DMS53 (cell line): ENCODE measurements around the gene TOM1L1.
A peak's percentile ranks its signal among the peaks of the same experiment; 100 is the strongest.
"Not testable (repeated sequence)": the region's sequence is repeated elsewhere in the genome, so short reads cannot be mapped to it uniquely, and the experiment has no call there.

Experiments
- DNase-seq: peaks from one replicate; lab custom pipeline; 2025; lab: John Stamatoyannopoulos, UW

Gene TOM1L1, protein sequence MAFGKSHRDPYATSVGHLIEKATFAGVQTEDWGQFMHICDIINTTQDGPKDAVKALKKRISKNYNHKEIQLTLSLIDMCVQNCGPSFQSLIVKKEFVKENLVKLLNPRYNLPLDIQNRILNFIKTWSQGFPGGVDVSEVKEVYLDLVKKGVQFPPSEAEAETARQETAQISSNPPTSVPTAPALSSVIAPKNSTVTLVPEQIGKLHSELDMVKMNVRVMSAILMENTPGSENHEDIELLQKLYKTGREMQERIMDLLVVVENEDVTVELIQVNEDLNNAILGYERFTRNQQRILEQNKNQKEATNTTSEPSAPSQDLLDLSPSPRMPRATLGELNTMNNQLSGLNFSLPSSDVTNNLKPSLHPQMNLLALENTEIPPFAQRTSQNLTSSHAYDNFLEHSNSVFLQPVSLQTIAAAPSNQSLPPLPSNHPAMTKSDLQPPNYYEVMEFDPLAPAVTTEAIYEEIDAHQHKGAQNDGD

GRCh38 chr17:54900457-54901229 is at the start of gene TOM1L1:
Gene TOM1L1, plus strand, starts transcription at chr17:54900852. Its CDS starts 14 bp downstream, at chr17:54900866.
- DNase-seq: peak; percentile 96

- no peak for DNase-seq
Observed at GRCh38 chr17:54859187-54859586, 41.5 kb upstream of the TOM1L1 start.

DNA sequence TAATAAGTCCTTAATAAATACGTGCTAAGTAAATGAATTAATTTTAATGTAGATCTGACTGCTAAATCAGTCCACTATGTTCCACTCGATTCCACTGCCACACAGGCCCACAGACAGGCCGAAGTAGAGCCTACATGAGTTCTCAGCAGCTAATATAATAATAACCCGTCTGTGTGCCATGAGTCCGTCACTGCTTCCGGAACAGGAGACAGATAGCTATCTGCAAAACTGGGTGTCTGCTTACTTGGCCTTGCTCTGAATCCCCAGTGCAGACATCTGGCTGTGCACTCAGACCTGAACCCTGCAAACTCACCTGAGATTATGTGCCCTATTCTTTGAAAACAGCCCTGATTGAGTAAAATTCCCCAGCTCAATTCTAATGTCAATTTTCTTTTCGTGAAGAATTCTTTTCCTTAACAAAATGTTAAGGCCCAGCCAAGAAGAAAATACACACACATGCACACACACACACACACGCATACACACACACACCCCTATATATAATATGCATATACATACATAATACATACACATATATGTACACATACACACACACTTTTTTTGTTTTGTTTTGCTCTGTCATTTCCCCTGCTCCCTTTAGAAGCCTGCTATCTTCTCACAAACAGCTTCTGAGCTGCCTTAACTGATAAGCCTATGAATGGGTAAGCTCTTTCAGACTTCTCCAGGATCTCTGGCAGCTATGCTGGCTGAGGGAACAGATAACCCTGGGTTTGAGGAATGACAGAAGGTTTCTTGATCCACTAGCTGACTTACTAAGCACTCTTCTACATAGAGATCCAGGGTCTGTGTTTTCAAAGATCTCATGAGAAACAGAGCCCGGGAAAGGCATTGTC is 39.8 kb upstream of the TOM1L1 start:
- DNase-seq: no peak

DNA sequence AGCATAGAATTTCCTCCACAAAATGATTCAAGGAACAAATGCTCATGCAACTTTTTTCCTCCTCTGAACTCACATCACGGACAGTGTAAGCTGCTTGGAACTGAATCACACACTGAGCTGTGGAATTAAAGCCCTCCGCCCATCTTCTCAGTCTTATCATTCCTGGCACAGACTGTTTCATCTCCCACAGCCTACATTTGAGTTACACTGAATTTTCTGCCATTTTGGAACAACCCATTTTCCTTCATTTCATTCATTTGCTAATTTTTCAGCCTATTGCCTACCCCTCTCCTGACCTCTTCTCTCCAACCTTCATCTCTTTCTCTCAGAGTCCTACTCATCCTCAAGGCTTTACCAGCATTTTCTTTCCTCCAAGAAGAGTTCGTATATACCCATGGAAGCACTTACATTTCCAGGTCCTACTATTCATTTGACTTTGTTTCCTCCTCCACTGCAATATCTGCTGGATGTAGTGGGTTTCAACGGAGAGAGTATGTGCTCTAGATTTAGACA is 39.1 kb upstream of the TOM1L1 start:
- DNase-seq: no peak

DNA sequence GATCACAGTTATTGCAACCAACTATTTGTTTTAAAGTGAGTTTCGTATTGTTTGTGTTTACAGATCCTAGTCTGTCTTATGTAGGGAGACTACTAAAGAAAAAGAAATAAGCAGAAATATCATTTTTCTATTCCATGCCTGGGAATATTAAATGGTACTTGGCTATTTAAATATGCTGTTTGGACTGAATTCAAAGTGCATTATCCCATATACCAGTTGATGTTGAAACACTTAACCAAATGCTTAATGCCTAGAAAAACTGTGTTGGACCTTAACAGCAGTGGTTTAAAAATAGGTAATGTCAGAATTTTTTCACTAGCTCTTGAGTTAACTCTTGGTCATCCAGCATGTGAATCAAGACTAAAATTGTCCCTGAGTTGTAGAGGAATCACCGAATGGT is 37.5 kb upstream of the TOM1L1 start:
- no peak for DNase-seq

DNA sequence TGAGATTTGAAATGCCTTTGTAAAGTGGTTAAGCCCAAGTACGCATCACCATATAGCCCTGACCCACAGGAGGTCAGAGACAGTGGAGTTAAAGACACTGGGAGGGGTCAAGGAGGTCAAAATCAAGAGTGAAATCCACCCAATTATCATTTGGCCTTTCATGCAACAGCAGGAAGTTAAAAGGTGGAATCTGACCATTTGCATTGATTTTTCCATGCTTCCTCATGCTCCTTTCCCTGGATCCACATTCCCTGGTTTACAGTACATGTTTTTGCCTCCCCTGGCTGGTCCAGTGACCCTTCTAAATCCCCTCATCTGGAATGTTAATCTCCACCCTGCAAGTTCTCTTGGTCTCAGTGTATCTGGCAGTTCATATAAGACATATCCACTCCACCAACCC is 36.6 kb upstream of the TOM1L1 start:
- DNase-seq: no peak

DNA sequence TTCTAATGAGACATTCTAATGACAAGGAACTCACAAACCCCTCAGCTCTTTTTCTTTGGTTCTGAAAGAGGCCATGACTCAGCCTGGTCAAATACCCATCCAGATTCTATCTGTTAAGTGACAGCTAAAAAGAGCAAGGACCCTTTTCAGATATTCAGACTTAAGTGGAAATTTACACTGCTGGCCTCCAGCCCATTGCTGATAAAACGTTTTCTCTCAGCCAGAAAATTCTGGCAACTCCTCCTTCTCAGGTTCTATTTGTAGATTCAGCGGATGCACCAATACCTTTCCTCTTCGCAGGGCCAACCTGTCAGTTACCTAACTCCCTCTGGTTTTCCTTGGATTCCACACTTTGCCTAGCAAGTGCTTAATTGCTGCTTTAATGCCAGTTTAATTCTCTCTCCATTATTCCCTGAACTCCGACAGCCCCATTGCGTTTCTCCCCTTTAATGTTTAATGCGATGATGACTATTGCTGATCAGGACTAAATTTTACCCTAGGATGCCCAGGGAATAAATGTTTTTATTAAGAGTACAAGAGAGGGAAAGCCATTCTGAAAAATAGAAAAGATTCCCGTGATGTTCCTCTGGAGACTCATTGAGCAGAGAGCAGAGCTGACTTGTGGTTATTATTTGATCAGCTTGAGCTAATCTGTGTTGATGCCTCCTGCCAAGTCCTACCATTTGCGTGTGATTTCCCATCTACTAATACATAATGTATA is 35.9 kb upstream of the TOM1L1 start:
- DNase-seq: no peak

DNA sequence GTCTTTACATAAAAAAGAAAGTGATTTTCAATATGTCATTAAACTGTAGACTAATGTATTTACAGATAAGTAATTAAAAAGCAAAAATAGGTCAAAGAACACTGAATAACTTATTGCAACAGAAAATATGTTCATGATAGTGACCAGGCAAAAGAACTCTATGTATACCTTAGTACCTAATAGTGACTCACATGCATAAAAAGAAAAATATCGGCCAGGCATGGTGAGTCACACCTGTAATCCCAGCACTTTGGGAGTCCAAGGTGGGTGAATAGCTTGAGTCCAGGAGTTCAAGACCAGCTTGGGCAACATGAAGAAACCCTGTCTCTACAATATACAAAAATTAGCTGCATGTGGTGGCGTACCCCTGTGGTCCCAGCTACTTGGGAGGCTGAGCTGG is 33.0 kb upstream of the TOM1L1 start:
- peak; percentile 18 for DNase-seq

DNA sequence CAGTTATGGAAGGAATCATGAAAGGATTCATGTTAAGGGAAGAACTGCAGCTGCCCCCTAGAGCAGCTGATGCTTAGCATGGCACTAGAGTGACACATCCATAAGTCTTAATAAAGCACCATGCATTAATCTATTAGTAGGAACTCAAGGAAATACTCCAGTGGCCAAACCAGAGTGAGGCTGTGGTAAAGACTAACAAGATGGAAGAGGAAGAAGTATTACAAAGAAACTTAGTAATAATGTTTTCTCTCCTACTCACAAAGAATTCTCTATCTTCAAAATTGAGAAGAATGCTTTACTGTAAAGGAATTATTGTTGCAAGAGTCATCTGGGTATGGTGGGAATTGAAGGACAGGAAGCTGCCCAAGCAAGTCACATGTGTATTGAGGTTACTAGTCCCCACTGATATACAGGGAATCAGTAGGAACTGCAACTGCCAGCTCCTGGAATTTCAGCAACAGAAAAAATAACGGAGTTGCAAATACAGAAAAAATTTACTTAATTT is 29.9 kb upstream of the TOM1L1 start:
- no peak for DNase-seq

GRCh38 chr17:54875906-54876305 is 24.7 kb upstream of the TOM1L1 start:
- DNase-seq: not testable (repeated sequence)

GRCh38 chr17:54876656-54877195 is 23.9 kb upstream of the TOM1L1 start:
- DNase-seq: no peak

- DNase-seq: no peak
Observed at GRCh38 chr17:54881255-54881972, 19.2 kb upstream of the TOM1L1 start.

DNA sequence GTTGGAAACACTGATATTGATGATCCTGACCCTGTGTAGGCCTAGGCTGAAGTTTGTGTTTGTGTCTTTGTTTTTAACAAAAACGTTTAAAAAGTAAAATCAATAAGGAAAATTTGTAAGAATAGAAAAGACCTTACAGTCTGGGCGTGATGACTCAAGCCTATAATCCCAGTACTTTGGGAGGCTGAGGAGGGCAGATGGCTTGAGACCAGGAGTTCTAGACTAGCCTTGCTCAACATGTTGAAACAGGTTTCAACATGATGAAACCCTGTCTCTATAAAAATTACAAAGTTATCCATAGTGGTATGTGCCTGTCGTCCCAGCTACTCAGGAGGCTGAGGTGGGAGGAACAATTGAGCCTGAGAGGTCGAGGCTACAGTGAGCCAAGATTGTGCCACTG is 18.3 kb upstream of the TOM1L1 start:
- DNase-seq: no peak

DNA sequence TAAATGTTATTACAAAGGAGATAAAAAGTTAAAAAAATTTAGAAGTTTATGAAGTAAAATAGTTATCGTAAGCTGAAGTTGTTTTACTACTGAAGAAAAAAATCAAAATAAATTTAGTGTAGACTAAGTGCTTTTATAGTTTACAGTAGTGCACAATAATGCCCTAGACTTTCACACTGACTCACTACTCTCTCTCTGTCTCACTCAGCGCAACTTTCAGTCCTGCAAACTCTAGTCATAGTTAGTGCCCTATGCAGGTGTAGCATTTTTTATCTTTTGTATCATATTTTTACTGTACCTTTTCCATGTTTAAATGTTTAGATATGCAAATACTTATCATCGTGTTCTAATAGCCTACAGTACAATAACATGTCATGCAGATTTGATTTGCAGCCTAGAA is 17.7 kb upstream of the TOM1L1 start:
- no peak for DNase-seq

GRCh38 chr17:54883939-54884338 is 16.7 kb upstream of the TOM1L1 start:
- DNase-seq: peak; percentile 4

DNA sequence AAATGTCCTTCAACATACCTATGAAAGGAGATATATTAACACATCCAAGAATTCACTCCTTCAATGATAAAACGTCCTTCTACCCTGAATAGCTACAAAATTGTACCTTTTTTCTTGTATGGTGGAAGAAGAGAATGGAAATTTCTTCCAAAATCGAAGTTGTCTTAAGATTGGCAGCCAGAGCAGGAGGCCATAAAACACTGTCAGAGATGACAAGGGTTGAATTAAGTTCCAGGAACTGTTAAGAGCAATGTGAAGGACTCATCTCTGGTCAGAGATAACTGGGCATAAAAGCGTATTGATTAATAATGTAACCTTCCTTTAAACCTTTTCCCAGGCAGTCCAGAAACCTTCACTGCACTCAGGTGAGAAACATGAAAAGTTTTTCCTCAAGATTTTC is 12.9 kb upstream of the TOM1L1 start:
- no peak for DNase-seq

DNA sequence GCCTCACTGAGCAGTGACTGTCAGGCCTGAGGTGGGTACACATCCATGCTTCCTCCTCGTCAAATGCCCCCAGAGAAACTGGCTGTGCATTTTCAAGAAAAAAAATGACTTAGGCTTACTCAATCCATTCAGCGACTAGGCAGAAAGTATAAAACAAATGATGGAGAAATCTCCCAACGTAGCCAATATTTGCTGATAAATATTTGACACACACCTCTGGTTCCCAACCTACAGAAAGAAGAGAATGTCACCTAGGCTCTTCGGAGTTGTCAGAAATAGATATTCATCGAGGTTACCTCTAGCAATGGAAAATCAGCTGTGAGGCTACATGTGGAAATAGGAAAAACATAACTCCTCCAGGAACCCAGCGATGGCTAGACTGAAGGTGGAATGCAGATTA is 12.4 kb upstream of the TOM1L1 start:
- DNase-seq: no peak

- DNase-seq: no peak
Observed at GRCh38 chr17:54888981-54889380, 11.7 kb upstream of the TOM1L1 start.

DNA sequence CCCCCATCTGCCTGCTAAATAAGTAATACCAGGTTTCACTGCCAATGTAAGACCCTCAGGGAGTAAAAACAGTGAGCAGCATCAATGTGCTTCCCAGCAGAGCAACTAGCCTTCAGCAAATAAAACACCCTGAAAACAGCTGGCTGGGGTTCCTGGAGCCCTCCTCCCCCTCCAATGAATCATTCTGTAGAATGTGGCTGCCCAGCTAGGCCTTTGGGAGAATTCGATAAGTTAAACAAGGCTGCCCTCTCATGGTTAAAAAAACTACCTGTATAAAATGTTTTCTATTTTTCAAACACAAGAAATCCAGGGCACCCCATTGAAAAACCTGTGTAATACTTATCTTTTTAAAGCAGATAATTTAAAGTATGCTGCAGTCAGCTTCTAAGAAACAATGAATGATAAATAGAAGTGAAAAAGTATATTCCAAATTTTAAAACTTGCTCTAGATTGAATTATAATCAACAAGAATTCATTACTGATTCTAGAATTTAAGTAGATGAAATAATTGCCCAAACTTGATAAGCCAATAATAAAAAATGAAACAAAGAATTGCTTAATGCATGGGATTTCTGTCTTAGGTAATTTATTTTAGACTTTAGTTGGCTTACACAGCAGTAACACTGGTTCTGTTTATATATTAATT is 9.4 kb upstream of the TOM1L1 start:
- DNase-seq: peak; percentile 76

- DNase-seq: no peak
Observed at GRCh38 chr17:54892360-54892759, 8.3 kb upstream of the TOM1L1 start.
